NB4 (cell line): ENCODE results near the gene NELL1.

Experiments
- DNase-seq: peaks from one replicate; pipeline ENCODE4 v3.0.0; 2010; ENCODE audit warnings: low read depth
- H3K4me3 ChIP-seq: one replicate; pipeline ENCODE4 v1.5.1; 2011; ENCODE audit warnings: mild to moderate bottlenecking, low read depth, low read length, moderate library complexity
- CTCF ChIP-seq: IDR thresholded peaks from one replicate; pipeline ENCODE4 v1.5.1; 2012; ENCODE audit warnings: low read depth, low read length
- MAX ChIP-seq: IDR thresholded peaks from 2 replicates; pipeline ENCODE4 v1.6.1; 2011; ENCODE audit warnings: low read depth, low read length
- MYC ChIP-seq: IDR thresholded peaks from 2 replicates; pipeline ENCODE4 v1.6.1; 2011; ENCODE audit warnings: low read depth, low read length
- POLR2A ChIP-seq: IDR thresholded peaks from 2 replicates; pipeline ENCODE4 v1.6.1; 2011; ENCODE audit warnings: mild to moderate bottlenecking; ENCODE audit not compliant: insufficient read length; ENCODE audit errors: extremely low read depth

Gene NELL1

GRCh38 chr11:21142007-21142406 lies 472.6 kb downstream of the NELL1 start:
- DNase-seq: peak; percentile 13
- no peak for TF ChIP-seq MAX
- no peak for TF ChIP-seq MYC
- TF ChIP-seq POLR2A: no peak
- TF ChIP-seq CTCF: no peak
- H3K4me3 ChIP-seq: no peak overlapping the region

GRCh38 chr11:21144531-21144930 lies 475.1 kb downstream of the NELL1 start:
- TF ChIP-seq MYC (no peak), CTCF (no peak), POLR2A (no peak), MAX (no peak)
- no peak for DNase-seq

GRCh38 chr11:21148376-21148775 lies 479.0 kb downstream of the NELL1 start:
- no peak overlapping the region for H3K4me3 ChIP-seq
- DNase-seq: no peak
- TF ChIP-seq MAX (no peak), POLR2A (no peak), MYC (no peak), CTCF (no peak)

More at GRCh38 chr11:21144531-21144930, 475.1 kb downstream of the NELL1 start:
- H3K4me3 ChIP-seq: no peak overlapping the region

- TF ChIP-seq CTCF: no peak
- no peak for TF ChIP-seq POLR2A
- no peak for TF ChIP-seq MYC
- TF ChIP-seq MAX: no peak
- no peak for DNase-seq
- H3K4me3 ChIP-seq: no peak overlapping the region
Measured at GRCh38 chr11:21160140-21160539, 490.8 kb downstream of the NELL1 start.

GRCh38 chr11:21169639-21170038 lies 500.3 kb downstream of the NELL1 start:
- DNase-seq: no peak
- TF ChIP-seq POLR2A (no peak), MYC (no peak), MAX (no peak), CTCF (no peak)
- no peak overlapping the region for H3K4me3 ChIP-seq

GRCh38 chr11:21173476-21173875 lies 504.1 kb downstream of the NELL1 start:
- no peak for TF ChIP-seq CTCF
- TF ChIP-seq MAX: no peak
- no peak for TF ChIP-seq MYC
- no peak for TF ChIP-seq POLR2A
- H3K4me3 ChIP-seq: no peak overlapping the region
- DNase-seq: no peak
